Dendritic cell treated with granulocyte-macrophage colony-stimulating factor and Interleukin-4, amounts not matched to agents 40 ng/mL and 50 ng/mL, for 4 days (primary cell): ENCODE data around the gene PROSER2.
"Not testable (repeated sequence)": the region's sequence is repeated elsewhere in the genome, so short reads cannot be mapped to it uniquely, and the experiment has no call there.

Experiments
- H3K27ac Mint-ChIP-seq: one replicate; pipeline ENCODE4 v1.8.0; 2022; ENCODE audit warnings: mild to moderate bottlenecking, mixed read lengths
- H3K27me3 Mint-ChIP-seq: one replicate; pipeline ENCODE4 v1.8.0; 2022; ENCODE audit warnings: mild to moderate bottlenecking, mixed read lengths
- H3K36me3 Mint-ChIP-seq: one replicate; pipeline ENCODE4 v1.8.0; 2022; ENCODE audit warnings: low read depth, mixed read lengths
- H3K4me1 Mint-ChIP-seq: one replicate; pipeline ENCODE4 v1.8.0; 2022; ENCODE audit warnings: low read depth, mixed read lengths
- H3K4me3 Mint-ChIP-seq: one replicate; pipeline ENCODE4 v1.8.0; 2022; ENCODE audit warnings: mild to moderate bottlenecking, moderate library complexity, mixed read lengths
- H3K9me3 Mint-ChIP-seq: one replicate; pipeline ENCODE4 v1.8.0; 2022; ENCODE audit warnings: mixed read lengths
- intact Hi-C: fragments of 100-400 bp; cut with micrococcal nuclease; formaldehyde crosslinking; loops from one replicate; pipeline ENCODE4 v1.15.0; 2022

Gene PROSER2

GRCh38 chr10:11835061-11835460 lies 11.9 kb downstream of the PROSER2 start:
- intact Hi-C loops, result no loop called here
- Mint-ChIP-seq H3K27ac (no peak overlapping the region), H3K9me3 (no peaks in the 10 kb centered on the region), H3K36me3 (no peaks in the 10 kb centered on the region), H3K27me3 (no peaks in the 10 kb centered on the region), H3K4me1 (peaks cover 10% of the 10 kb centered on the region), H3K4me3 (no peak overlapping the region)

- H3K4me1 Mint-ChIP-seq, result peaks cover 10% of the 10 kb centered on the region
- no peak overlapping the region for H3K27ac Mint-ChIP-seq
- no peak overlapping the region for H3K4me3 Mint-ChIP-seq
- intact Hi-C loops, result no loop called here
- H3K9me3 Mint-ChIP-seq, result no peaks in the 10 kb centered on the region
- no peaks in the 10 kb centered on the region for H3K36me3 Mint-ChIP-seq
- H3K27me3 Mint-ChIP-seq, result no peaks in the 10 kb centered on the region
These were observed 12.5 kb downstream of the PROSER2 start for GRCh38 chr10:11835704-11836103.

GRCh38 chr10:11837372-11838161 lies 14.4 kb downstream of the PROSER2 start:
- Mint-ChIP-seq H3K9me3 (no peaks in the 10 kb centered on the region), H3K4me1 (peaks cover 16% of the 10 kb centered on the region), H3K27ac (no peak overlapping the region), H3K36me3 (no peaks in the 10 kb centered on the region), H3K4me3 (no peak overlapping the region), H3K27me3 (no peaks in the 10 kb centered on the region)
- intact Hi-C loops, result no loop called here

- no peak overlapping the region for H3K4me3 Mint-ChIP-seq
- intact Hi-C loops, result no loop called here
- peaks cover 17% of the 10 kb centered on the region for H3K4me1 Mint-ChIP-seq
- no peaks in the 10 kb centered on the region for H3K9me3 Mint-ChIP-seq
- no peaks in the 10 kb centered on the region for H3K27me3 Mint-ChIP-seq
- H3K36me3 Mint-ChIP-seq, result no peaks in the 10 kb centered on the region
- no peak overlapping the region for H3K27ac Mint-ChIP-seq
These were observed 15.2 kb downstream of the PROSER2 start for GRCh38 chr10:11838298-11838852.

- intact Hi-C loops, result no loop called here
- no peaks in the 10 kb centered on the region for H3K36me3 Mint-ChIP-seq
- no peaks in the 10 kb centered on the region for H3K27me3 Mint-ChIP-seq
- no peak overlapping the region for H3K27ac Mint-ChIP-seq
- no peak overlapping the region for H3K4me3 Mint-ChIP-seq
- peaks cover 12% of the 10 kb centered on the region for H3K4me1 Mint-ChIP-seq
- H3K9me3 Mint-ChIP-seq, result no peaks in the 10 kb centered on the region
These were observed 18.2 kb downstream of the PROSER2 start for GRCh38 chr10:11841375-11841774.

- H3K36me3 Mint-ChIP-seq, result no peaks in the 10 kb centered on the region
- peaks cover 18% of the 10 kb centered on the region for H3K4me1 Mint-ChIP-seq
- intact Hi-C loops, result no loop called here
- no peaks in the 10 kb centered on the region for H3K9me3 Mint-ChIP-seq
- no peak overlapping the region for H3K4me3 Mint-ChIP-seq
- H3K27ac Mint-ChIP-seq, result no peak overlapping the region
- peaks cover 2% of the 10 kb centered on the region for H3K27me3 Mint-ChIP-seq
These were observed 19.3 kb downstream of the PROSER2 start for GRCh38 chr10:11842411-11842810.

GRCh38 chr10:11845113-11845512 lies 22.0 kb downstream of the PROSER2 start:
- no peak overlapping the region for H3K4me3 Mint-ChIP-seq
- no peaks in the 10 kb centered on the region for H3K9me3 Mint-ChIP-seq
- H3K36me3 Mint-ChIP-seq, result no peaks in the 10 kb centered on the region
- no peak overlapping the region for H3K27ac Mint-ChIP-seq
- peaks cover 2% of the 10 kb centered on the region for H3K27me3 Mint-ChIP-seq
- peaks cover 23% of the 10 kb centered on the region for H3K4me1 Mint-ChIP-seq
- intact Hi-C loops, result no loop called here

- Mint-ChIP-seq H3K4me1 (peaks cover 25% of the 10 kb centered on the region), H3K27ac (no peak overlapping the region), H3K27me3 (peaks cover 2% of the 10 kb centered on the region), H3K9me3 (no peaks in the 10 kb centered on the region), H3K4me3 (no peak overlapping the region), H3K36me3 (no peaks in the 10 kb centered on the region)
- intact Hi-C loops, result no loop called here
These were observed 23.4 kb downstream of the PROSER2 start for GRCh38 chr10:11846542-11846941.

GRCh38 chr10:11849277-11849676 lies 26.1 kb downstream of the PROSER2 start:
- Mint-ChIP-seq H3K9me3 (no peaks in the 10 kb centered on the region), H3K36me3 (peaks cover 5% of the 10 kb centered on the region), H3K4me3 (no peak overlapping the region), H3K27me3 (peaks cover 2% of the 10 kb centered on the region), H3K27ac (peak overlapping the region; percentile 71), H3K4me1 (peaks cover 18% of the 10 kb centered on the region)
- intact Hi-C loops, result no loop called here

- peaks cover 5% of the 10 kb centered on the region for H3K36me3 Mint-ChIP-seq
- H3K4me3 Mint-ChIP-seq, result peak overlapping the region; percentile 26
- no peaks in the 10 kb centered on the region for H3K9me3 Mint-ChIP-seq
- H3K4me1 Mint-ChIP-seq, result peaks cover 18% of the 10 kb centered on the region
- intact Hi-C loops, result no loop called here
- peaks cover 2% of the 10 kb centered on the region for H3K27me3 Mint-ChIP-seq
- H3K27ac Mint-ChIP-seq, result peak overlapping the region; percentile 71
These were observed 26.8 kb downstream of the PROSER2 start for GRCh38 chr10:11849911-11850310.

- Mint-ChIP-seq H3K36me3 (peaks cover 5% of the 10 kb centered on the region), H3K9me3 (no peaks in the 10 kb centered on the region), H3K4me3 (no peak overlapping the region), H3K27ac (no peak overlapping the region), H3K27me3 (peaks cover 2% of the 10 kb centered on the region), H3K4me1 (peaks cover 17% of the 10 kb centered on the region)
- intact Hi-C loops, result no loop called here
These were observed 28.8 kb downstream of the PROSER2 start for GRCh38 chr10:11851910-11852309.

GRCh38 chr10:11852637-11853036 lies 29.5 kb downstream of the PROSER2 start:
- intact Hi-C loops, H3K36me3 Mint-ChIP-seq: not testable (repeated sequence)

GRCh38 chr10:11853468-11853867 lies 30.3 kb downstream of the PROSER2 start:
- peaks cover 5% of the 10 kb centered on the region for H3K36me3 Mint-ChIP-seq

More at GRCh38 chr10:11852637-11853036, 29.5 kb downstream of the PROSER2 start:
- H3K4me3 Mint-ChIP-seq, H3K27ac Mint-ChIP-seq, H3K27me3 Mint-ChIP-seq, H3K9me3 Mint-ChIP-seq: not testable (repeated sequence)
- peaks cover 11% of the 10 kb centered on the region for H3K4me1 Mint-ChIP-seq

GRCh38 chr10:11854301-11854700 lies 31.1 kb downstream of the PROSER2 start:
- Mint-ChIP-seq H3K4me1 (peaks cover 10% of the 10 kb centered on the region), H3K27ac (no peak overlapping the region), H3K4me3 (no peak overlapping the region), H3K36me3 (peaks cover 5% of the 10 kb centered on the region), H3K9me3 (no peaks in the 10 kb centered on the region), H3K27me3 (no peaks in the 10 kb centered on the region)
- intact Hi-C loops, result no loop called here

More at GRCh38 chr10:11853468-11853867, 30.3 kb downstream of the PROSER2 start:
- H3K9me3 Mint-ChIP-seq, result no peaks in the 10 kb centered on the region
- H3K27me3 Mint-ChIP-seq, result no peaks in the 10 kb centered on the region
- intact Hi-C loops, result no loop called here
- no peak overlapping the region for H3K4me3 Mint-ChIP-seq
- H3K27ac Mint-ChIP-seq, result no peak overlapping the region
- peaks cover 11% of the 10 kb centered on the region for H3K4me1 Mint-ChIP-seq
